Measurements from ENCODE around the gene SLC25A4.

SLC25A4 gene

GRCh38 chr4:185110375-185110823 is 32.7 kb upstream of the SLC25A4 start:
- TF ChIP-seq, protein P1, sequence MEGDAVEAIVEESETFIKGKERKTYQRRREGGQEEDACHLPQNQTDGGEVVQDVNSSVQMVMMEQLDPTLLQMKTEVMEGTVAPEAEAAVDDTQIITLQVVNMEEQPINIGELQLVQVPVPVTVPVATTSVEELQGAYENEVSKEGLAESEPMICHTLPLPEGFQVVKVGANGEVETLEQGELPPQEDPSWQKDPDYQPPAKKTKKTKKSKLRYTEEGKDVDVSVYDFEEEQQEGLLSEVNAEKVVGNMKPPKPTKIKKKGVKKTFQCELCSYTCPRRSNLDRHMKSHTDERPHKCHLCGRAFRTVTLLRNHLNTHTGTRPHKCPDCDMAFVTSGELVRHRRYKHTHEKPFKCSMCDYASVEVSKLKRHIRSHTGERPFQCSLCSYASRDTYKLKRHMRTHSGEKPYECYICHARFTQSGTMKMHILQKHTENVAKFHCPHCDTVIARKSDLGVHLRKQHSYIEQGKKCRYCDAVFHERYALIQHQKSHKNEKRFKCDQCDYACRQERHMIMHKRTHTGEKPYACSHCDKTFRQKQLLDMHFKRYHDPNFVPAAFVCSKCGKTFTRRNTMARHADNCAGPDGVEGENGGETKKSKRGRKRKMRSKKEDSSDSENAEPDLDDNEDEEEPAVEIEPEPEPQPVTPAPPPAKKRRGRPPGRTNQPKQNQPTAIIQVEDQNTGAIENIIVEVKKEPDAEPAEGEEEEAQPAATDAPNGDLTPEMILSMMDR (IDR thresholded peaks at IDR 0.05; ENCODE audit: poor library complexity, severe bottlenecking): no peak
- no peak for ATAC-seq (ENCODE audit: low read depth)
- Histone ChIP-seq H3K36me3 (ENCODE audit: low read depth) (no peaks in the 10 kb centered on the region), H3K9me3 (ENCODE audit: severe bottlenecking) (no peaks in the 10 kb centered on the region), H3K27me3 (ENCODE audit: insufficient read depth, poor library complexity, severe bottlenecking) (no peaks in the 10 kb centered on the region), H3K27ac (ENCODE audit: poor library complexity, severe bottlenecking) (no peak overlapping the region), H3K4me1 (ENCODE audit: insufficient read depth, poor library complexity, severe bottlenecking) (peaks cover 4% of the 10 kb centered on the region), H3K4me3 (ENCODE audit: severe bottlenecking) (no peak overlapping the region)
- no peak for DNase-seq (ENCODE audit: low spot score)

GRCh38 chr4:185112104-185112503 is 31.0 kb upstream of the SLC25A4 start:
- peak; percentile 100 for ATAC-seq (ENCODE audit: low read depth)
- Histone ChIP-seq H3K4me3 (ENCODE audit: severe bottlenecking) (no peak overlapping the region), H3K4me1 (ENCODE audit: insufficient read depth, poor library complexity, severe bottlenecking) (peaks cover 4% of the 10 kb centered on the region), H3K27ac (ENCODE audit: poor library complexity, severe bottlenecking) (no peak overlapping the region), H3K9me3 (ENCODE audit: severe bottlenecking) (no peaks in the 10 kb centered on the region), H3K36me3 (ENCODE audit: low read depth) (no peaks in the 10 kb centered on the region), H3K27me3 (ENCODE audit: insufficient read depth, poor library complexity, severe bottlenecking) (no peaks in the 10 kb centered on the region)
- DNase-seq (ENCODE audit: low spot score): no peak
- TF ChIP-seq, protein P1 (IDR thresholded peaks at IDR 0.05; ENCODE audit: poor library complexity, severe bottlenecking): no peak

GRCh38 chr4:185113340-185113739 is 29.7 kb upstream of the SLC25A4 start:
- TF ChIP-seq, protein P1 (IDR thresholded peaks at IDR 0.05; ENCODE audit: poor library complexity, severe bottlenecking): no peak
- Histone ChIP-seq H3K27me3 (ENCODE audit: insufficient read depth, poor library complexity, severe bottlenecking) (no peaks in the 10 kb centered on the region), H3K9me3 (ENCODE audit: severe bottlenecking) (no peaks in the 10 kb centered on the region), H3K27ac (ENCODE audit: poor library complexity, severe bottlenecking) (no peak overlapping the region), H3K36me3 (ENCODE audit: low read depth) (no peaks in the 10 kb centered on the region), H3K4me3 (ENCODE audit: severe bottlenecking) (no peak overlapping the region), H3K4me1 (ENCODE audit: insufficient read depth, poor library complexity, severe bottlenecking) (peaks cover 4% of the 10 kb centered on the region)
- ATAC-seq (ENCODE audit: low read depth) (no peak), DNase-seq (ENCODE audit: low spot score) (no peak)

- Histone ChIP-seq H3K4me3 (ENCODE audit: severe bottlenecking) (no peak overlapping the region), H3K27ac (ENCODE audit: poor library complexity, severe bottlenecking) (no peak overlapping the region), H3K4me1 (ENCODE audit: insufficient read depth, poor library complexity, severe bottlenecking) (peaks cover 4% of the 10 kb centered on the region), H3K9me3 (ENCODE audit: severe bottlenecking) (no peaks in the 10 kb centered on the region), H3K36me3 (ENCODE audit: low read depth) (no peaks in the 10 kb centered on the region), H3K27me3 (ENCODE audit: insufficient read depth, poor library complexity, severe bottlenecking) (no peaks in the 10 kb centered on the region)
- DNase-seq (ENCODE audit: low spot score) (no peak), ATAC-seq (ENCODE audit: low read depth) (no peak)
- TF ChIP-seq, protein P1 (IDR thresholded peaks at IDR 0.05; ENCODE audit: poor library complexity, severe bottlenecking): no peak
Observed at GRCh38 chr4:185115827-185116232, 27.2 kb upstream of the SLC25A4 start.

DNA sequence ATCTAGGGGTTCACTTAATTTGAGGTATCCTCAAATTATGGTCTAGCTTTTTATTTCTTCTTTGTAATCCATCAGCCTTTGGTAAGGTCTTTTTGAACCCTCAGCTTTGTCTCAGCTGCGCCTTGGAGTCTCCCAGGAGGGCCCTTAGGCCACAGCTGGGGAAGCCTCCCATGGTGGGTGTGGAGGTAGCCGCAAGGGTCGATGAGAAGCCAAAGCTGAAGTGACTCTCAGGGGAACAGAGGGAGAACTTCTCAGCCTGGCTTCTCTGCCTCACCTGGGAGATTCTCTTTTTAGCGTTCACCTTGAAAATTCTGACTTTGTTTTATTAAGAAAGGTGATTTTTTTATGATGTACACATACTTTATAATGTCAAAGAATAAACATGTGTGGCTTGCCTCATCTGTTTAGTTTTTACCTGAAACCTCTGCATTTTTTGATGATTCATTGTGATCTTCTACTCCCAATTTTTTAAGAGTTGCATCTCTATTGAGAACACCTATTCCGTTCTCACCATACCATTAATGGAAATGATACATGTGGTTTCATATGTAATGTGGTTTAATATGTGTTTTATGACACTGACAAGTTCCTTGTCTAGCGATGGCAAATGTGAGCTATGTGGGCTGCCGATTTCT is 25.6 kb upstream of the SLC25A4 start:
- no peak overlapping the region for H3K27ac ChIP-seq (ENCODE audit: poor library complexity, severe bottlenecking)
- H3K9me3 ChIP-seq (ENCODE audit: severe bottlenecking): no peaks in the 10 kb centered on the region
- H3K36me3 ChIP-seq (ENCODE audit: low read depth): no peaks in the 10 kb centered on the region
- no peaks in the 10 kb centered on the region for H3K4me1 ChIP-seq (ENCODE audit: insufficient read depth, poor library complexity, severe bottlenecking)
- no peak for ATAC-seq (ENCODE audit: low read depth)
- H3K4me3 ChIP-seq (ENCODE audit: severe bottlenecking): no peak overlapping the region
- TF ChIP-seq, protein P1 (IDR thresholded peaks at IDR 0.05; ENCODE audit: poor library complexity, severe bottlenecking): no peak
- no peaks in the 10 kb centered on the region for H3K27me3 ChIP-seq (ENCODE audit: insufficient read depth, poor library complexity, severe bottlenecking)
- no peak for DNase-seq (ENCODE audit: low spot score)

All from RWPE2 (cell line).